Activated naive CD8-positive, alpha-beta T cell treated with anti-CD3 and anti-CD28 coated beads for 36 hours (primary cell): ENCODE data around the gene SEC61A1. TPM values are rescaled to one million over a fixed set of nuclear protein-coding genes. Genes with fewer than 3 reads are reported as not detected.

ENCODE experiments used
- DNase-seq: peaks from one replicate; pipeline ENCODE4 v3.0.0; 2021
- H3K27ac Mint-ChIP-seq: one replicate; pipeline ENCODE4 v1.8.0; 2022; ENCODE audit warnings: mild to moderate bottlenecking, moderate library complexity, mixed read lengths
- H3K27me3 Mint-ChIP-seq: one replicate; pipeline ENCODE4 v1.8.0; 2022; ENCODE audit warnings: mild to moderate bottlenecking, mixed read lengths
- H3K36me3 Mint-ChIP-seq: one replicate; pipeline ENCODE4 v1.8.0; 2021; ENCODE audit warnings: mild to moderate bottlenecking, mixed read lengths
- H3K4me1 Mint-ChIP-seq: one replicate; pipeline ENCODE4 v1.8.0; 2021; ENCODE audit warnings: mixed read lengths
- H3K4me3 Mint-ChIP-seq: one replicate; pipeline ENCODE4 v1.8.0; 2022; ENCODE audit warnings: mild to moderate bottlenecking, moderate library complexity, mixed read lengths
- H3K9me3 Mint-ChIP-seq: one replicate; pipeline ENCODE4 v1.8.0; 2022; ENCODE audit warnings: mixed read lengths
- total RNA-seq, 2 experiments: library from RNA; stranded (reverse); gene quantifications; one replicate each; pipeline ENCODE4 v1.2.3, GENCODE V29; 2021

The SEC61A1 gene
- total RNA-seq, 2 experiments from 2014 or later, result 149 to 155 TPM

DNA sequence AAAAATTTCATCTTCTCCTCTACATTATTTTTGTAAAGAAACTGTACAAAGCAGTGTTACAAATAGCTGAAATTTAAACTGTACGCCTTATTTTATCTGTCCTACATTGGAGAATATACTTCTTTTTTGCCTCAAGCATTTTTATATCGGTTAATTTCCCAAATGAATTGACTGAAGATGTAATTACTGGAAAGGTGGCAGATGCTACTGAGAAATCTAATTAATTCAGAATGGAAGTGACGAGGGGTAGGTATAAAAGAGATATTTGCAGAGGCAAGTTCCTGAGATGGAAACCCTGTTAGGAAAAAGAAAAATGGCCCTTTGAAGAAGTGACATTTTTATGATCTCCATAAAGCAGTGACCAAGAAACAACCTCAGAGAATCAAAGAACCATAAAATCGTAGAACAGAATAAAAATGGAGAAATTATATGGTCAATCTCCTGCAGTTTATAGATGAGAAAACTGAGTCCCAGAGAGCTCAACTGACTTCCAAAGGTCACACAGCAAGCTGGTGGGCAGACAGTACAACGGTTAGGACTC, 51.0 kb downstream of the SEC61A1 start:
- no peak for DNase-seq
- no peaks in the 10 kb centered on the region for H3K27me3 Mint-ChIP-seq
- peaks cover 22% of the 10 kb centered on the region for H3K36me3 Mint-ChIP-seq
- H3K27ac Mint-ChIP-seq, result no peak overlapping the region
- H3K4me1 Mint-ChIP-seq, result no peaks in the 10 kb centered on the region
- H3K9me3 Mint-ChIP-seq, result no peaks in the 10 kb centered on the region
- H3K4me3 Mint-ChIP-seq, result no peak overlapping the region

GRCh38 chr3:128107834-128108233, 55.6 kb downstream of the SEC61A1 start:
- Mint-ChIP-seq H3K4me1 (peaks cover 12% of the 10 kb centered on the region), H3K9me3 (no peaks in the 10 kb centered on the region), H3K4me3 (no peak overlapping the region), H3K27ac (no peak overlapping the region), H3K27me3 (no peaks in the 10 kb centered on the region), H3K36me3 (peaks cover 28% of the 10 kb centered on the region)
- no peak for DNase-seq

GRCh38 chr3:128111147-128111546, 58.9 kb downstream of the SEC61A1 start:
- DNase-seq, result no peak
- Mint-ChIP-seq H3K4me1 (peaks cover 36% of the 10 kb centered on the region), H3K27me3 (no peaks in the 10 kb centered on the region), H3K4me3 (no peak overlapping the region), H3K27ac (peak overlapping the region; percentile 93), H3K9me3 (no peaks in the 10 kb centered on the region), H3K36me3 (peaks cover 50% of the 10 kb centered on the region)

- Mint-ChIP-seq H3K27me3 (no peaks in the 10 kb centered on the region), H3K4me3 (peak overlapping the region; percentile 45), H3K36me3 (peaks cover 51% of the 10 kb centered on the region), H3K4me1 (peaks cover 36% of the 10 kb centered on the region), H3K9me3 (no peaks in the 10 kb centered on the region), H3K27ac (peak overlapping the region; percentile 93)
- peak; percentile 43 for DNase-seq
Measured at GRCh38 chr3:128112357-128112968, 60.2 kb downstream of the SEC61A1 start.

- no peak overlapping the region for H3K4me3 Mint-ChIP-seq
- H3K27ac Mint-ChIP-seq, result no peak overlapping the region
- H3K4me1 Mint-ChIP-seq, result peaks cover 43% of the 10 kb centered on the region
- no peaks in the 10 kb centered on the region for H3K9me3 Mint-ChIP-seq
- H3K36me3 Mint-ChIP-seq, result peaks cover 61% of the 10 kb centered on the region
- DNase-seq, result no peak
- H3K27me3 Mint-ChIP-seq, result no peaks in the 10 kb centered on the region
Measured at GRCh38 chr3:128113817-128114794, 61.9 kb downstream of the SEC61A1 start.

Other genes with a start within 250 kb of the SEC61A1 start
- gene MGLL, start 229.9 kb upstream of the SEC61A1 start, total RNA-seq, result under 1 TPM; 0.28 to 0.29 TPM
- gene KBTBD12, start 137.2 kb upstream of the SEC61A1 start, total RNA-seq, result not detected
- 100 to 1,000 TPM; 120 to 122 TPM for gene RUVBL1, start 71.4 kb downstream of the SEC61A1 start, total RNA-seq
- gene EEFSEC, start 101.0 kb downstream of the SEC61A1 start, total RNA-seq, result 10 to 100 TPM; 22.4 to 23.9 TPM